NCI-H526 treated with DMSO at 0.1 percent for 48 hours (cell line): ENCODE results near the gene SARNP.
"Not testable (repeated sequence)": the region's sequence is repeated elsewhere in the genome, so short reads cannot be mapped to it uniquely, and the experiment has no call there.

Experiments
- DNase-seq: peaks from one replicate; lab custom pipeline; 2025; lab: John Stamatoyannopoulos, UW

Gene SARNP

GRCh38 chr12:55817345-55818139 lies at the start of gene SARNP, which contains the start of gene ORMDL2:
TSS of gene SARNP (minus strand) at chr12:55817724. CDS start at chr12:55817701, 23 bp downstream.
TSS of gene ORMDL2 (plus strand) at chr12:55818041. CDS start at chr12:55819000, 959 bp downstream.
- DNase-seq, result peak; percentile 99

- not testable (repeated sequence) for DNase-seq
These were observed 49.0 kb upstream of the SARNP start for GRCh38 chr12:55866454-55867004.

GRCh38 chr12:55865327-55865726 lies 47.8 kb upstream of the SARNP start:
- DNase-seq, result no peak

GRCh38 chr12:55862931-55863330 lies 45.4 kb upstream of the SARNP start:
- DNase-seq, result not testable (repeated sequence)

- no peak for DNase-seq
These were observed 44.8 kb upstream of the SARNP start for GRCh38 chr12:55862286-55862685.

- DNase-seq, result no peak
These were observed 44.3 kb upstream of the SARNP start for GRCh38 chr12:55861871-55862270.

GRCh38 chr12:55861396-55861795 lies 43.9 kb upstream of the SARNP start:
- no peak for DNase-seq

- no peak for DNase-seq
These were observed 35.2 kb upstream of the SARNP start for GRCh38 chr12:55852740-55853139.

GRCh38 chr12:55850893-55851292 lies 33.4 kb upstream of the SARNP start:
- no peak for DNase-seq

GRCh38 chr12:55850401-55850800 lies 32.9 kb upstream of the SARNP start:
- no peak for DNase-seq

GRCh38 chr12:55849616-55850343 lies 32.3 kb upstream of the SARNP start:
- no peak for DNase-seq

GRCh38 chr12:55847603-55848291 lies 30.2 kb upstream of the SARNP start:
- DNase-seq, result no peak

GRCh38 chr12:55847033-55847432 lies 29.5 kb upstream of the SARNP start:
- no peak for DNase-seq

GRCh38 chr12:55845785-55846496 lies 28.4 kb upstream of the SARNP start:
- DNase-seq, result no peak

- DNase-seq, result no peak
These were observed 27.8 kb upstream of the SARNP start for GRCh38 chr12:55845361-55845760.

GRCh38 chr12:55844961-55845360 lies 27.4 kb upstream of the SARNP start:
- no peak for DNase-seq

GRCh38 chr12:55843431-55843830 lies 25.9 kb upstream of the SARNP start:
- no peak for DNase-seq

GRCh38 chr12:55842681-55843429 lies 25.3 kb upstream of the SARNP start, which contains the start of gene MMP19:
TSS of gene MMP19 (minus strand) at chr12:55842936. CDS start at chr12:55842830, 106 bp downstream.
- DNase-seq, result no peak

- DNase-seq, result no peak
These were observed 23.2 kb upstream of the SARNP start for GRCh38 chr12:55840581-55841351.
